T1000 (cell line): ENCODE data around the gene GRID1.

Source experiments
- DNase-seq: peaks from one replicate; lab custom pipeline; 2025; ENCODE audit warnings: mixed read lengths; lab: John Stamatoyannopoulos, UW

Gene GRID1

GRCh38 chr10:86139066-86139657 is 227.4 kb downstream of the GRID1 start:
- no peak for DNase-seq

GRCh38 chr10:86138551-86139065 is 228.0 kb downstream of the GRID1 start:
- DNase-seq = no peak

DNA sequence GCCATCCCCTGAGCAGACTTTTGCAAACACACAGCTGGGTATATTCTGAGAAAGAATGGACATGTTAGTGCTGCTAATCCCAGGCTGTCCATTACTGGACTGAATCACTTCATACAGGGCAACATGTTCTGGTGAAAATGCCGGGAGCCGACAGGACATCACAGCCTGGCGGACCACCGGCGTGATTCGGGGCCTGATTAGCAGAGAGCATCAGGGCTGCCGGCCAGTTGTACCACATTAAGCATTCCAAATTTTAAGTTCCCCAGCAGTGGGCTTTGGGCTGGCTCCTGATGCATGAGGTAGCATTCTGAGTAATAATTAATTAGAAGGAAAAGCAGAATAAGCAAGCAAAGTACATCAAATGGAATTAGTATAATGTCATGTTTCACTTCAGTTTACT is 229.0 kb downstream of the GRID1 start:
- DNase-seq = no peak

DNA sequence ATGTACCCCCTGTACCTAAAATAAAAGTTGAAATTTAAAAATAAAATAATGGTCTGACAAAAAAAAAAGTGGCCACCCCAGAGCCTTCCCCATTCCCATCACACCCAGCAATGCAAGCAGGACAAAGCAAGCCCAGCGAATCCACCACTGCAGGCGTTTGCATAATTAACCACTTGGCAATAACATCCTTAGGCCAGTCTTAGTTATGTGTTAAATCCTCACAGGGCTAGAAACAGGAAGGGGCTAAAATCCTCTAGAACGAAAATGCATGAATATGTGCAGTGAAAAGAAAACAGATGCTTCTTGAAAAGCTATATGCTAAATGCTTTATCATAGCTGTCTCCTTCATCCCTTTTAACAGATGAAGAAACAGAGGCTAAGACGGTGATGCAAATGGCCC is 229.7 kb downstream of the GRID1 start:
- DNase-seq = no peak

GRCh38 chr10:86135191-86135590 is 231.4 kb downstream of the GRID1 start:
- DNase-seq = no peak

DNA sequence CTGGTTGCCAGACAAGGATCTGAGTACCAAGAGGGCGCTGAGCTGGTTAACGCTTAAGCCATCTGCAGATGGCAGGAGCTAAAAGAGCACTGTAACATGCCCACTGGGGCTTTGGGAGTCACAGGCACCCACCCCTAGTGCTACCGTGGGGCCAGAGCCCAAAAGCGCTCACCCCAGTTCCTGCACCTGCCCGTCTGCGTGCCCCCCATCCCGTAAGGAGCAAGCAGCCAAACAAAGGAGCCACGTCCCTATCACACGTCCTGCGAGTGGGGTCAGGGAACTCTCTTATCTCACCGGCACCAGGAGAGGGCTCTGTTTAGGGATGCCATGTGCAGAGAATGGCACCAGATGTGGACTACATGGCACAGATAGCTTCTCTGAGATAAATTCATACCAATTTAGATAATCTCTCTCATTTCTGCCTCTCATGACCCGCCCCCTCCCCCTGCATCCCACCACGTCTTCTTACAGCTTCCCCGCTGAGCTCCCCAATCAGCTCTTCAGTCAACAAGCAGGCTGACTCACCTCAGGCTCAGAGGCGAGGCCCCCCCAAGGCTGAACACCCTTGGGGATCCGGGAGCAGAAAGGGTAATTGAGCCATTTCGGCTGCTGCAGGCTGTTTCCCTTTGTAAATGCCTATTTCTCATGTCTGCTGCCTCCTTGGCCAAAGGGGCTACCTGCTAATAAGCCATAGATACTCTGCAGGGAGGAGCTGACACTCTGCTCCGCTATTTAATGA is 235.7 kb downstream of the GRID1 start:
- DNase-seq = no peak

GRCh38 chr10:86130041-86130440 is 236.6 kb downstream of the GRID1 start:
- no peak for DNase-seq

DNA sequence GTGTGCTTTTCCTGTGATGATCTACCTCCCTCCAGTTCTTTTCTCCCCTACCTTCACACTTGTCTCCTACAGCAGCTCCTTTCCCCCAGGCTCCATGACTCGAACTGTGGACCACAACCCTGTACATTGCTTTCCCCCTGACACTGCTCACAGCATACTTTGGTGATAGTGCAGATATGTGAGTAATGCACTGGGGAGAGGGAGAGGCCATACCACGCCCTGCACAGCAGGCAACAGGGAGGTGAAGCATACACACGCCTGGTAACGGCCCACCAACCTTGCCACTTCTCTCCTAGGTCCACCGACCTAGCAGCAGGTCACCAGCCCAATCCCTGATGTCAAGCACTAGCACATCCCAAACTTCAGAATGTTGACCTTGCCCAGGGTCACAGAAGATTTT is 238.2 kb downstream of the GRID1 start:
- DNase-seq = no peak

DNA sequence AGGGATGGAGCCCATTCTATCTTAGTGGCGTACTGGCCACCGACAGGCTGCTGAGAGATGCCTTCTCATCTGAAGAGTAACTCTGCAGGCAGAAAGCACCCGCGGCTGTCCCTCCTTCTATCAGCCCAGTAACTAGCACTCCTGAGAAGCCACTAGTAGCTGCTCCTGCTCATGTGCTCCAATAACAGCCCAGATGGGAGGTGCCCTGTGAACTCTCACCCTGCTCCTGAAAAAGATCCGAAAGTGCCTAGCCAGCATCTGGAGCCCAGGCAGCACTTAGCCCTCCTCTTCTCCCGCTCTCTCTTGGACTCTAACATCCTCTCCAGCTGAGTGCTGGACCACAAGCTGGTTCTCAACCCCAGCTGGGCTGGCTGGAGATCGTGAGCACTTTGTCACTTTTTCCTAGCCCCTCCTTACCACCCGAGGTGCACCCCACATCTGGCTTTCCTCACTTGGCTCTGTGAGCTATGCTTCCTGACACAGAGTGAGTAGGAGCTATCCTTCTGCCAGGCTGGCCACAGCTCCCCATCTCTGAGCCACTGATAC is 239.2 kb downstream of the GRID1 start:
- DNase-seq = no peak

DNA sequence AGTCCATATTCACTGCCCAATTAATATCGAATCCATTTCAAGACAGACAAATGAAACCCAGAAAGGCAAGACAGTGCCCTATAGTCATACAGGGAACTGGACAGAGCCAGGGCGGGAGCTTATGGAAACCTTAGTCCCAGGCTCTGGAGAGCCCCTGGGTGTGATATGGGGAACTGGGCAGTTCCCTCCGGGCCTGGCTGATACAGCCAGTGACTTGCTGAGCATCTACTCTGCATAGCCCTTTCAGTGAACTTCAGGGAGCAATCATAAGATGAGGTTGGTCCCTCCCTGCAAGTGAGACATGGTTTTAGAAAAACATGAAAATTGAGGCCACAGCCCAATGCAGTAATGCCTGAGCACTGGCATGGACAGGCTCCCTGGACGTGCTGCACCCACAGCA is 241.9 kb downstream of the GRID1 start:
- DNase-seq = no peak

DNA sequence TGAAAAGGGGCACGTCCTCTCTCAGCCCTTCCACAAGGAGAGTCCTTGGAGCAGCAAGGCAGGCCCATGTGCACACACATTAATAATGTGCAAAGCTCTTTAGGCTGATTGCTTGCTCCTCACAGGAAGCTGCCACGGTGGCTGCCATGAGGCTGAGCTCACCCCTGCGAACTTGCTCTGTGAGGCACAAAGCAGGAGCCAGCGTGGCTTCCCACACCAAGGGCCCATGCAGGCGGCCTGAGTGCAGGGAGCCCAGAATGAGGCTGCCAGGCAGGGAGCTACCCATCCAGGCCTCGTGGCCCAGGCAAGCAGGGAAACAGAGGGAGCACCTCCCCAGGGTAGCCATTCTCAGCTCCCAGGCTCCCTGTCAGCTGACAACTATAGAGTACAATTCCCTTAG is 242.9 kb downstream of the GRID1 start:
- DNase-seq = no peak

GRCh38 chr10:86123304-86123703 is 243.3 kb downstream of the GRID1 start:
- DNase-seq = no peak

DNA sequence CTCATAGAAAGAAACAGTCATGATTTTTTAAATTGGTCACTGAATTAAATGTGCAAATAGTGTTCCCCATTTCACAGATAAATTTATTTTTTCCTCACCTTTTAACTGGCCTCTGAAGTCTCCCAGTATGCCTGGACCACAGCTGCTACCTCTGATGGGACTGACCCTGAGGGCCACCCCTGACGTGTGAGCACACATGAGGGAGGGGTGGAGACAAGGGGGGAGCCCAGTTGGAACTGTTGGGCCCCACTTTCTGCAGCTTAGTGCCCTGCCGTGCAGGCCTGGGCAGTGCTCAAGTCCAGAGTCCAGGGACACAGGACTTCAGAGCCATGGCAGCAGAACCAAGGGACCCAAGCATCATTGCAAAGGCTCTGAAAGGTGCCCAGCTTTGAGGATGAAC is 243.9 kb downstream of the GRID1 start:
- no peak for DNase-seq

DNA sequence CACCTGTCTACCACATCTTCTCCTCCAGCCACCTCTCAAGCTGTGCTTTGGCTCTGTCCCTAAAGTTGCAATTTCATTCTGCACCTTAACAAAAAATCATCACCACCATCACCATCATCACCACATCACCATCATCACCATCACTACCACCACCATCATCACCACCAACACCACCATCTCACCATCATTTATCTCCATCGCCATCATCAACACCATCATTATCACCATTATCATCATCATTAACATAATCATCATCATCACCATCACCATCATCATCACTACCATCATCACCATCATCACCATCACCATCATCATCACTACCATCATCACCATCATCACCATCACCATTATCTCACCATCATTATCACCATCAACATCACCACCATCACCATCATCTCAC is 245.4 kb downstream of the GRID1 start:
- no peak for DNase-seq

- DNase-seq = no peak
These were observed 249.5 kb downstream of the GRID1 start for GRCh38 chr10:86117051-86117450.

DNA sequence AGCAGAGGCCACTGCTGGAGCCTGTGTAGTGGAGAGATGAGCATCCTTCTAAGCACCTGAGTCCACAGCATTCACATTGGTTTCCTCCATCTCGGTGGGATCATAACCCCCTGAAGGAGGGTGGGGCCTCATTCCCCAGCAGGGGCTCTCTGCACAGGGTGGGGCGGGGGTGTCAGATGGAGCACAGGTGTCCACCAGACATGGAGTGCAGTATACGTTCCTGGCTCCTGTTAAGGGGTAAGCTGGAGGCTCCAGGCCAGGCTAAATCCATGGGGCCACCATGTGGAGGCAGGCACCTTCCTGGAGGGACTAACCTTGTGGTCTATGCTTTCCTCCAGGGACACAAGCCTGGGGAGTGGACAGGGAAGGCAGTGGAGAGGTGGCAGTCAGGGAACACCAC is 252.6 kb downstream of the GRID1 start:
- no peak for DNase-seq

DNA sequence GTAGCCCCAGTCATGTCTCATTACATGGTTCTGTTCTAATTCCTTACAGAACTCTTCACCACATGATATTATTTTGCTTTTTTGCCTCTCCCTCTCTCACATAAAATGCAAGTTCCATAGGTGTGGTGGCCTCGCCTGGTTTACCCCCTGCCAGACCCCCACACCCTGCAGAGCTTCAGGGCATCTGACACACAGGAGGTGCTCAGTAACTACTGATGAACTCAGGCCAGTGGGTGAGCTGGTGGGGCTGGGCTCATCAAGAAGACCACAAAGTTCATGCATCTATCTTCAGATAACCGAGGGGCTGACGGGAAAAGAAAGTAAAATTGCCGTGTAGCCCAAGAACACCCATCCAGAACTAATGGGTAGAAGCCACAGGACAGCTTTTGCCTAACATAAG is 253.1 kb downstream of the GRID1 start:
- no peak for DNase-seq

- DNase-seq = no peak
These were observed 253.6 kb downstream of the GRID1 start for GRCh38 chr10:86113044-86113443.

GRCh38 chr10:86111902-86112545 is 254.6 kb downstream of the GRID1 start:
- DNase-seq = no peak

- DNase-seq = no peak
These were observed 256.3 kb downstream of the GRID1 start for GRCh38 chr10:86110156-86110786.

DNA sequence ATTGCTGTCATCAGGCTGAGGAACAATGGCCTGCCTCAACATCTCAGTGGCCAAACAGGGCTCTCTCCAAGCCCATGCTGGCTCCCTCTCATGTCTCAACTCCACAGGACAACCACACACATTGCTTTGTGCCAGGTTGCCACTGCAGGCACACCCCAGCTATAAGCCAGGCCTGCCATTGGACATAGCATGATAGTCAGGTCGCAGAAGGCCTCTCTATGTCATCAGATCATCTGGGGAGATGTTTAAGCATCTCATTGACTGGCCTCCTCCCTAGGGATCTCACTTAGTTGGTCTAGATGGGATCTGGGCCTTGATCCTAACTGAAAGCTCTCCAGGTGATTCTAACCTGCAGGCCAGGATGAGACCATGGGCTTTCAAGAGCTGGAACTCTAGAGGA is 257.2 kb downstream of the GRID1 start:
- DNase-seq = no peak

- no peak for DNase-seq
These were observed 257.9 kb downstream of the GRID1 start for GRCh38 chr10:86108696-86109095.
